GM18502 (cell line): Measurements from ENCODE around the gene POMGNT2.
"Not testable (repeated sequence)": the region's sequence is repeated elsewhere in the genome, so short reads cannot be mapped to it uniquely, and the experiment has no call there.

Source experiments
- ATAC-seq: cut with Tn5 transposase; IDR thresholded peaks from one replicate; pipeline ENCODE4 v1.9.1; 2021; ENCODE audit warnings: mild to moderate bottlenecking; ENCODE audit not compliant: unreplicated experiment, poor library complexity

Gene POMGNT2

DNA sequence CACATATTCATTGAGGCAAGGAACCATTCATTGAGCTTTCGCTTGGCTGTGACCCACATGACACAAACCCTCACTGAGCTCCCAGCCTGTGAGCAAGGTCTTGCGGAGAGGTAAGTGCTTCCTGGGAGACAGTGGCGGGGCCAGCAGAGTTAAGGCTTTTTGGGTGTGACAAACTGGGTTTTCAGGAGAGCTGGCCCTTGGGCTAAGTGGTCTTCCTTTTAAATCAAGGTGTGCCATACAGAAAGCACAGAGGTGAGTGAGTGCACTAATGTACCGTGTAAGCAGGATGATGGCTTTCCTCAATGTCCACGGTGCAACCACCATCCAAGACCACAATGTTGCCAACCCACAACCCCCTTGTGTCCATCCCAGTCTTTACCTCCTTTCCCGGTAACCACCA lies 28.6 kb downstream of the POMGNT2 start:
- ATAC-seq, result no peak

DNA sequence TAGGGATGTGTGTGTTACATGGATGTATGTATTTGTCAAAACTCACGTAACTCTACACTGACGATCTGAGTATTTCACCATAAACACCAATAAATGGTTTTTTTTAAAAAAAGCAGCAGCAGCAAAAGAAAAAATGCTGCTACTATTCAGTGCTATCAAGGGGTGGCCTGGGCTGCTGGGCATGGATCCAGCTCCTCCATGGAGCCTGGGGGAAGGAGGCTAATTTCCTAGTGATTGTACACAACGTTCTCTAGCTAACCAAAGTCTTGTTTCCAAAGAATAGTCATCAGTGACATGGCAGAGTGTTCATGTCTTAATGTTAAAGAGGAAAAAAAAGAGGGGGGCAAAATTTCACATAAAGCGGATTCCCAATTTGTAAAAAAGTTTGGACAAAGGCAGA lies 29.0 kb downstream of the POMGNT2 start:
- ATAC-seq, result no peak

- no peak for ATAC-seq
Measured at GRCh38 chr3:43075904-43076661, 29.8 kb downstream of the POMGNT2 start.

DNA sequence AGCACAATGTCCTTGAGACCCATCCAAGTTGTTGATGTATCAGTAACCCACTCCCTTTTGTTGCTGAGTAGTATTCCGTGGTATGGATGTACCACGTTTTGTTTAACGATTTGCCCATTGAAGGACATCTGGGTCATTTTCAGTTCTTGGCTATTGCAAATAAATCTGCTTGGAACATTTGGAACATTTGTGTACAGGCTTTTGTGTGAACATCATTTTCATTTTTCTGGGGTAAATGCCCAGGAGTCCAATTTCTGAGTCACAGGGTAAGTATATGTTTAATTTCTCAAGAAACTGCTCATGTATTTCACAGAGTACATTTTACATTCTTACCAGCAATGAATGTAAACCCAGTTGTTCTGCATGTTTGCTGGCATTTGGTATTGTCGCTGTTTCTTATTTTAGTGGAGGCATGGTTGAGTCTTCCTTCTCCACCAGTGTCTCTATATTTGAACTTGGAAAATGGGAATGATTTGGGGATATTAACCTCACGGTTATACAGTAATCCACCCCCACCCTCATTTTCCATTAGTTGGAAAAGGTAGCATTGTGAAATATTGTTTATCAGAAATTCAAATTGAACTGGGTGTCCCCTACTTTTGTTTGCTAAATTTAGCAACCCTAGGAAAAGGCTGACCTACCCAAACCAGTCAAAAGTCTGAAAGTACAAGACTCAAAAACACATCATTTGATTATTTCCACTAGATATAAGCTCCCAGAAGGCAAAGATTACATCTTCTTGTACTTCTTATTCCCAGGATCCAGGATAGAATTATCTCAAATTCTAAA lies 30.8 kb downstream of the POMGNT2 start:
- no peak for ATAC-seq

DNA sequence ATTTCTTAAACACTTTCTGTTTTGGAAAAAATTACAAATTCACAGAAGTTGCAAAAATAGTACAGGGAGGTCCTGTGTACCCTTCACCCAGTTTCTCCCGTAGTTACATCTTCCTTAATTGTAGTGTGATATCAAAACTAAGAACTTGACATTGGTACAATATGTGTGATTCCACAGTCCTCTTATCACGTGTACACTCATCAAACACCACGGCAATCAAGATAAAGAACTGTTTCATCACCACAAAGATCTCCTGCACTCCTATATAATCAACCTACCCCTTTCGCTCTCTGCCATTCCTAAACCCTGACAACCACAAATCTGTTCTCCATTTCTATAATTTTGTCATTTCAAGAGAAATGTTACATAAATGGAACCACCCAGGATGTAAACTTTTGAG lies 31.4 kb downstream of the POMGNT2 start:
- ATAC-seq, result no peak

- ATAC-seq, result no peak
Measured at GRCh38 chr3:43073836-43074220, 32.1 kb downstream of the POMGNT2 start.

GRCh38 chr3:43073116-43073835 lies 32.6 kb downstream of the POMGNT2 start:
- no peak for ATAC-seq

GRCh38 chr3:43072361-43072760 lies 33.5 kb downstream of the POMGNT2 start:
- ATAC-seq, result no peak

DNA sequence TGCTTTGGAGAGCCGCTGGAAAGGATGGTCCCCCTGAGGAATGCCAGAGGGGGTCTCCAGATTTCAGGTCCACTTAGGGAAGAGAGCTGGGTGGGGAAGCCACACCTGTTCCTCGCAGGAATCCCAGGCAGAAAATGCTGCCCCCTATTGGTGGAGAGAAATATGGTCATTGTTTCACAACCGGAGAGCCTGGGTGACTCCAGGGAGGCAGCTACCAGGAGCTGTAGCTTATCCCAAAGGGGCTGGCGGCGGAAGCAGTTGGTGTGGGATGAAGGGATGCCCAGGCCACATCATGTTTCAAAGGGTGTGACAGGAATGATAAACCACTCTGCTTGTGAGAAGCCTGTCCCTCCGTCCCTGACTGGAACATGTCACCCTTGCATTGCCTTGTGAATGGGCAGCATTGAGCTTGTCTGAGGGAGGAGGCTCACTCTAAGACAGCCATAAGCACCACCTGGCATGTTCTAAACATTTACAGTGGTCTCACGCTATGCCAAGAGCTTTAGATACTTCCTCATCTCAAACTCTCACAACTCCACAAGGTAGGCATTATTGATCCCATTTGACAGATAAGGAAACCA lies 34.5 kb downstream of the POMGNT2 start:
- ATAC-seq, result no peak

DNA sequence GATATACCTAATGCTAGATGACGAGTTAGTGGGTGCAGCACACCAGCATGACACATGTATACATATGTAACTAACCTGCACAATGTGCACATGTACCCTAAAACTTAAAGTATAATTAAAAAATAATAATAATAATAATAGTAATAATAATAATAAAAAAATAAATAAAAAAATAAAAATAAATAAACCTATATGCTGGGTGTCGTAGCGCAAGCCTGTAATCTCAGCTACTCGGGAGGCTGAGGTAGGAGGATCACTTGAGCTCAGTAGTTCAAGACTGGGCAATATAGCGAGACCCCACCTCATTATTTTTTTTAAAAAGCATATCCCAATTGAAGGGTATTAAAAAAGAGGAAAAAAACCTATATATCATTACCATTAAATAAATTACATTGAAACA lies 35.2 kb downstream of the POMGNT2 start:
- not testable (repeated sequence) for ATAC-seq

DNA sequence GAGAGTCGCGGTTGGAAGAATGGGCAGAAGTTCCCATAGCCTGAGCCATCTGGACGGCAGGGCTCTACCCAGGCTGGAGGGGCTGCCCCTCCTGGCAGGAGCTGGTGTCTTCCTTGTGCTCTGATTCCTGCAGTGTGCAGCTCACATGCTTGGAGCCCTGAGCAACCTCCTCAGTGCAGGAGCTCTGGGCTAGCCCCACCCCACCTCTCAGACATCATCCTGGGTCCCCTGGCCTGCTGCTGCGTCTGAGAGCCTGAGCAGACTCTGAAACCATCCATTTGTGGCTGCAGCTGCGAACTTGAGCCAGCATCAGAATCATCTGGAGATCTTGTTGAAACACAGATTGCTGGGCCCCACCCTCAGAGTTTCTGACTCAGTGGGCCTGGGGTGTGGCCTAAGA lies 42.8 kb downstream of the POMGNT2 start:
- ATAC-seq, result no peak

DNA sequence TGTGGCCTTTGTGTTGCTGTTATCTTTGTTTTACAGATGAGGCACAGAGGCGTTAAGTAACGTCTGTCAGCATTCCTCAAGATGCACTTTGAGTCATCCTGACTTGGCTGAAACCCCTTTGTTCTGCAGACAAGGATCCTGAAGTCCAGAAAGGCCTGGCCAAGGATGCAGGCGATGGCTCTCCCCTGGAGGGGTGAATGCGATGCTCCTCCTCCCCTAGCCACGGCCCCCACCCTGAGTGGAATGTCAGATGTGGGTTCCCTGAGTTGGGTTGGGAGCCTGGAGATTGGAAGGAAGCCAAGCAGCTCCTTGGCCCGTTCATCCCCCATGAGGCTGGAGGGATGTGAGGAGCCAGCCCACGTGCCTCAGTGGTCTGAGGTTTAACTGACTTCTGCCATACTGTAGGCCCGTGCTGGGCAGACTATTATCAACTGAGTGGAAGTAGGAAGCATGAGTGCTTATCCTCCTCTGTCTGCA lies 43.3 kb downstream of the POMGNT2 start:
- ATAC-seq, result no peak

GRCh38 chr3:43062040-43062563 lies 43.8 kb downstream of the POMGNT2 start:
- ATAC-seq, result no peak

DNA sequence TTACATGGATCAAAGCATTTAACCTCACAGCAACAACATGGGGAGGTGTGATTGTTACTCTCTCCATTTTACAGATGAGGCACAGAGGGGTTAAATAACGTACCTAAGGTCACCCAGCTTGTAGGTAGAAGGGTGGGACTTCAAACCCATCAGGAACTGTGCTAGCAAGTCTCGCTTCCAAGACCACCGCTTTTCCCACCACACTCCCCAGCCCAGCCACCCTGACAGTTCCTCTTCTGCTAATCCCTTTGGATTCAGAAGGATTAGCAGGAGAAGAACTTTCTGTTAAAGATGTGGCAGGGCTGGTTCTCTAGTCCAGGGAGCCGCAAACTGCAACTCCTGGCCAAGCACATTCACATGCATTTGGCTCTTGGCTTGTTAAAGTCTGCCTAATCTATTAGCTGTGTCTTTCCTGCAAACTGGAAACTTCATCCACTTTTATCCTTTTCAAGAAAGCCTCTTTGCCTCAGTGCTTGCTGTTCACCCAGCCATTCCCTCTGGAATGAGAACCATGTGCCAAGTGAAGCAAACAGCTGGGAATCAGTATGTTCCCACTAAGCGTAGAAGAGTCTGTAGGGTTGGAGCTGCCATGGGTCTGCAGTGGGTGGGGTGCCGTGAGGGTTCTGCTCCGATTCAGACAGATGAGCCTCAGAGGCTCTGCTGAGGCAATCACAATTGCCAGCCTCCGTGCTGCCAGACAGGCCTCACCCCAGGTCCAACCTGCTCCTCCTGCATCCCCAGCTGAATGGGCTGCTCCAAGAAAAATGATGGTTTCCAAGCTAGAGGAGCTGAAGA lies 44.6 kb downstream of the POMGNT2 start:
- ATAC-seq, result no peak

GRCh38 chr3:43059456-43059855 lies 46.4 kb downstream of the POMGNT2 start:
- no peak for ATAC-seq

GRCh38 chr3:43055806-43056770 lies 49.8 kb downstream of the POMGNT2 start:
- ATAC-seq, result no peak

DNA sequence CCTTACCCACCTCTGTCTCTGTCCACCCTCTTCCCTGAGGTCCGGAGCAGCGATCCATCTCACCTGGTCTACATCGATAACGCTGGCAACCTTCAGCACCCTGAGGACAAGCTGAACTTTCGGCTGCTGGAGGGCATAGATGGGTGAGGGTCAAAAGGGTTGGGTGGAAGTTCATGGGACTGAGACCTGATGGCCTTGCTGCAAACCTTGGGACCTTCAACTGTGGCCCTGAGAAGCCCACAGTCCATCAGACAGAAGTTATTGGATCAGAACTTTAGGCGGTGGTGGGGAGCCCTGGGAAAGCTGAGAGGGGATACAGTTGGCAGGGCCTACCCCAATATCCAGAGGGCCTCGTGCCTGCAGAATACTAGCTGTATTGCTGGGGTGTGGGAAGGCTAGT lies 50.5 kb downstream of the POMGNT2 start:
- no peak for ATAC-seq

- no peak for ATAC-seq
Measured at GRCh38 chr3:43054754-43055153, 51.1 kb downstream of the POMGNT2 start.

GRCh38 chr3:43053291-43053690 lies 52.6 kb downstream of the POMGNT2 start:
- ATAC-seq, result no peak
